Neural cell (in vitro differentiated cells): ENCODE results near the gene MTMR12. TPM values are rescaled to one million over a fixed set of nuclear protein-coding genes. Genes with fewer than 3 reads are reported as not detected.

Experiments
- H2AFZ ChIP-seq: fragments of 200-600, 300-800 bp; sonication (generic), shearing (Covaris generic); 2 replicates; pipeline ENCODE4 v1.6.0; 2014; ENCODE audit warnings: low read depth, mild to moderate bottlenecking, antibody characterized with exemption, low read length, moderate library complexity
- H3F3A ChIP-seq: fragments of 200-600 bp; shearing (Covaris generic); 2 replicates; pipeline ENCODE4 v1.6.1; 2016; ENCODE audit warnings: mild to moderate bottlenecking, moderate library complexity, mixed read lengths, antibody characterized with exemption, low read length; ENCODE audit not compliant: insufficient read depth, poor library complexity, severe bottlenecking
- H3K27ac ChIP-seq: fragments of 200-600, 300-800 bp; sonication (generic), shearing (Covaris generic); 2 replicates; pipeline ENCODE4 v1.5.1; 2014; ENCODE audit warnings: mild to moderate bottlenecking, low read length, moderate library complexity
- H3K27me3 ChIP-seq: fragments of 300-800, 200-600 bp; sonication (generic), shearing (Covaris generic); 2 replicates; pipeline ENCODE4 v1.6.0; 2014; ENCODE audit warnings: mild to moderate bottlenecking, low read depth, low read length, moderate library complexity; ENCODE audit not compliant: insufficient read depth
- H3K36me3 ChIP-seq: fragments of 300-800, 200-600 bp; sonication (generic), shearing (Covaris generic); 2 replicates; pipeline ENCODE4 v1.5.1; 2014; ENCODE audit warnings: mild to moderate bottlenecking, antibody characterized with exemption, low read length, moderate library complexity; ENCODE audit not compliant: insufficient read depth
- H3K4me2 ChIP-seq: fragments of 300-800, 200-600 bp; sonication (generic), shearing (Covaris generic); 2 replicates; pipeline ENCODE4 v1.6.0; 2014; ENCODE audit warnings: mild to moderate bottlenecking, low read length
- H3K4me3 ChIP-seq: fragments of 300-800, 200-600 bp; sonication (generic), shearing (Covaris generic); 2 replicates; pipeline ENCODE4 v1.5.1; 2014; ENCODE audit warnings: mild to moderate bottlenecking, low read length, moderate library complexity
- H3K79me2 ChIP-seq: fragments of 200-600 bp; shearing (Covaris generic); replicated peaks from 2 replicates; pipeline ENCODE4 v1.6.0; 2014; ENCODE audit warnings: mild to moderate bottlenecking, low read length, moderate library complexity; ENCODE audit not compliant: insufficient read depth
- H3K9ac ChIP-seq: fragments of 300-800, 200-600 bp; sonication (generic), shearing (Covaris generic); 2 replicates; pipeline ENCODE4 v1.6.1; 2016; ENCODE audit warnings: mild to moderate bottlenecking, low read length, mixed read lengths
- H3K9me2 ChIP-seq: fragments of 200-600 bp; shearing (Covaris generic); 2 replicates; pipeline ENCODE4 v1.6.1; 2016; ENCODE audit warnings: mild to moderate bottlenecking, low read length, mixed read lengths; ENCODE audit not compliant: insufficient read depth
- H3K9me3 ChIP-seq: fragments of 200-600, 300-800 bp; sonication (generic), shearing (Covaris generic); 2 replicates; pipeline ENCODE4 v1.6.1; 2016; ENCODE audit warnings: mild to moderate bottlenecking, mixed run types, low read length, moderate library complexity, mixed read lengths
- H4K20me1 ChIP-seq: fragments of 200-600 bp; shearing (Covaris generic); 2 replicates; pipeline ENCODE4 v1.6.1; 2016; ENCODE audit warnings: mild to moderate bottlenecking, mixed run types; ENCODE audit not compliant: insufficient read depth
- EP300 ChIP-seq: fragments of 450-650 bp; conservative IDR thresholded peaks from 2 replicates; pipeline ENCODE4 v1.6.1; 2014; ENCODE audit warnings: antibody characterized with exemption, mild to moderate bottlenecking, moderate library complexity; ENCODE audit not compliant: poor library complexity, severe bottlenecking
- EZH2 ChIP-seq: fragments of 200-600, 300-800 bp; shearing (Covaris generic), sonication (generic); IDR thresholded peaks from 2 replicates; pipeline ENCODE4 v1.6.1; 2014; ENCODE audit warnings: antibody characterized with exemption, low read length, borderline replicate concordance, mild to moderate bottlenecking; ENCODE audit not compliant: insufficient read depth, poor library complexity, severe bottlenecking
- MXI1 ChIP-seq: fragments of 450-650 bp; conservative IDR thresholded peaks from 2 replicates; pipeline ENCODE4 v1.6.1; 2014; ENCODE audit warnings: antibody characterized with exemption, mild to moderate bottlenecking; ENCODE audit not compliant: poor library complexity, severe bottlenecking
- POLR2AphosphoS5 ChIP-seq: IDR thresholded peaks from 2 replicates; pipeline ENCODE4 v1.6.1; 2012
- RAD21 ChIP-seq: fragments of 450-650 bp; conservative IDR thresholded peaks from 2 replicates; pipeline ENCODE4 v1.6.1; 2014; ENCODE audit warnings: antibody characterized with exemption, mild to moderate bottlenecking, moderate library complexity
- SMC3 ChIP-seq: fragments of 450-650 bp; conservative IDR thresholded peaks from 2 replicates; pipeline ENCODE4 v1.6.1; 2014; ENCODE audit warnings: antibody characterized with exemption, mild to moderate bottlenecking, moderate library complexity; ENCODE audit not compliant: poor library complexity
- TAF1 ChIP-seq: IDR thresholded peaks from 2 replicates; pipeline ENCODE4 v1.6.1; 2012; ENCODE audit warnings: low read depth
- polyA plus RNA-seq: library from polyadenylated mRNA; depleted of rRNA; stranded (reverse); fragments of >200 nt; gene quantifications from 2 replicates; pipeline ENCODE4 v1.2.3, GENCODE V29; 2014
- TF ChIP-seq, protein P1 (sequence below): IDR thresholded peaks from 2 replicates; pipeline ENCODE4 v1.6.1; 2012; ENCODE audit warnings: borderline replicate concordance
- TF ChIP-seq, protein P2 (sequence below): fragments of 450-650 bp; IDR thresholded peaks from 2 replicates; pipeline ENCODE4 v1.5.1; 2014; ENCODE audit warnings: antibody characterized with exemption, mild to moderate bottlenecking, moderate library complexity; ENCODE audit not compliant: poor library complexity, severe bottlenecking

The MTMR12 gene
- polyA plus RNA-seq, 1 donor from 2014 or later: 13.5 TPM

DNA sequence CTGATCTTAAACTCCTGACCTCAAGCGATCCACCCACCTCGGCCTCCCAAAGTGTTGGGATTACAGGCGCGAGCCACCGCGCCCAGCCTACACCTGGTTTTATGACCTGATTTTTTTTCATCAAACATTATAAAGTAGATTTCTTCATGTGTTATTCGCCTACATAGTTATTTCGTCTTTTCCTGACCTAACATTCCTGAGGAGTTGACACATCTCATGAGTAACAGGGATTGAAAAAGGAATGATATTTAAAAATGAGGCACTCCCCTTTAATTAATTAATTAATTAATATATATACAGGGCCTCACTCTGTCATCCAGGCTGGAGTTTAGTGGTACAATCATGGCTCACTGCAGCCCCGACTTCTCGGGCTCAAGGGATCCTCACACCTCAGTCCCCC, 20.2 kb upstream of the MTMR12 start:
- no peak overlapping the region for H3K4me3 ChIP-seq
- H4K20me1 ChIP-seq: no peaks in the 10 kb centered on the region
- no peaks in the 10 kb centered on the region for H3F3A ChIP-seq
- H3K9me3 ChIP-seq: no peaks in the 10 kb centered on the region
- H3K27me3 ChIP-seq: no peaks in the 10 kb centered on the region
- TF ChIP-seq, protein P1, sequence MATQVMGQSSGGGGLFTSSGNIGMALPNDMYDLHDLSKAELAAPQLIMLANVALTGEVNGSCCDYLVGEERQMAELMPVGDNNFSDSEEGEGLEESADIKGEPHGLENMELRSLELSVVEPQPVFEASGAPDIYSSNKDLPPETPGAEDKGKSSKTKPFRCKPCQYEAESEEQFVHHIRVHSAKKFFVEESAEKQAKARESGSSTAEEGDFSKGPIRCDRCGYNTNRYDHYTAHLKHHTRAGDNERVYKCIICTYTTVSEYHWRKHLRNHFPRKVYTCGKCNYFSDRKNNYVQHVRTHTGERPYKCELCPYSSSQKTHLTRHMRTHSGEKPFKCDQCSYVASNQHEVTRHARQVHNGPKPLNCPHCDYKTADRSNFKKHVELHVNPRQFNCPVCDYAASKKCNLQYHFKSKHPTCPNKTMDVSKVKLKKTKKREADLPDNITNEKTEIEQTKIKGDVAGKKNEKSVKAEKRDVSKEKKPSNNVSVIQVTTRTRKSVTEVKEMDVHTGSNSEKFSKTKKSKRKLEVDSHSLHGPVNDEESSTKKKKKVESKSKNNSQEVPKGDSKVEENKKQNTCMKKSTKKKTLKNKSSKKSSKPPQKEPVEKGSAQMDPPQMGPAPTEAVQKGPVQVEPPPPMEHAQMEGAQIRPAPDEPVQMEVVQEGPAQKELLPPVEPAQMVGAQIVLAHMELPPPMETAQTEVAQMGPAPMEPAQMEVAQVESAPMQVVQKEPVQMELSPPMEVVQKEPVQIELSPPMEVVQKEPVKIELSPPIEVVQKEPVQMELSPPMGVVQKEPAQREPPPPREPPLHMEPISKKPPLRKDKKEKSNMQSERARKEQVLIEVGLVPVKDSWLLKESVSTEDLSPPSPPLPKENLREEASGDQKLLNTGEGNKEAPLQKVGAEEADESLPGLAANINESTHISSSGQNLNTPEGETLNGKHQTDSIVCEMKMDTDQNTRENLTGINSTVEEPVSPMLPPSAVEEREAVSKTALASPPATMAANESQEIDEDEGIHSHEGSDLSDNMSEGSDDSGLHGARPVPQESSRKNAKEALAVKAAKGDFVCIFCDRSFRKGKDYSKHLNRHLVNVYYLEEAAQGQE: no peak
- TF ChIP-seq EP300 (no peak), RAD21 (no peak), SMC3 (no peak), TAF1 (no peak), EZH2 (no peak), POLR2AphosphoS5 (no peak)
- TF ChIP-seq, protein P2, sequence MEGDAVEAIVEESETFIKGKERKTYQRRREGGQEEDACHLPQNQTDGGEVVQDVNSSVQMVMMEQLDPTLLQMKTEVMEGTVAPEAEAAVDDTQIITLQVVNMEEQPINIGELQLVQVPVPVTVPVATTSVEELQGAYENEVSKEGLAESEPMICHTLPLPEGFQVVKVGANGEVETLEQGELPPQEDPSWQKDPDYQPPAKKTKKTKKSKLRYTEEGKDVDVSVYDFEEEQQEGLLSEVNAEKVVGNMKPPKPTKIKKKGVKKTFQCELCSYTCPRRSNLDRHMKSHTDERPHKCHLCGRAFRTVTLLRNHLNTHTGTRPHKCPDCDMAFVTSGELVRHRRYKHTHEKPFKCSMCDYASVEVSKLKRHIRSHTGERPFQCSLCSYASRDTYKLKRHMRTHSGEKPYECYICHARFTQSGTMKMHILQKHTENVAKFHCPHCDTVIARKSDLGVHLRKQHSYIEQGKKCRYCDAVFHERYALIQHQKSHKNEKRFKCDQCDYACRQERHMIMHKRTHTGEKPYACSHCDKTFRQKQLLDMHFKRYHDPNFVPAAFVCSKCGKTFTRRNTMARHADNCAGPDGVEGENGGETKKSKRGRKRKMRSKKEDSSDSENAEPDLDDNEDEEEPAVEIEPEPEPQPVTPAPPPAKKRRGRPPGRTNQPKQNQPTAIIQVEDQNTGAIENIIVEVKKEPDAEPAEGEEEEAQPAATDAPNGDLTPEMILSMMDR: no peak
- H2AFZ ChIP-seq: no peak overlapping the region
- no peak overlapping the region for H3K9ac ChIP-seq
- H3K9me2 ChIP-seq: no peaks in the 10 kb centered on the region
- no peak overlapping the region for H3K27ac ChIP-seq
- H3K79me2 ChIP-seq: no peaks in the 10 kb centered on the region
- H3K36me3 ChIP-seq: no peaks in the 10 kb centered on the region
- H3K4me2 ChIP-seq: no peak overlapping the region

DNA sequence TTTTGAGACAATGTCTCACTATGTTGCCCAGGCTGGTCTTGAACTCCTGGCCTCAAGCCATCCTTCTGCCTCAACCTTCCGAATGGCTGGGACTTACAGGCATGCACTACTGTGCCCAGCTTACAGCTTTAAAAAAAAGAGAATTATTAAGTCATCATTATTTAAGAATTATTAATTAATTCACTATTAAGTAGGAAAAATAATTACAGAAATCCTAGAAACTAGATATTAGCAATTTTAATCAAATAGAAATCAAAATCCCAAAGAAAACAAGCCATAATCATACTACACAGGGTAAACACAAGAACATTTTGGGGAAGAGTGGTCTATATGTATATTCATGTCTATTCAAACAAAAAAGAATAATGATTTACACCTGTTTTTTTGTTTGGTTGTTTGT, 19.6 kb upstream of the MTMR12 start:
- no peak for TF ChIP-seq EZH2
- TF ChIP-seq, protein P2: no peak
- no peak for TF ChIP-seq EP300
- TF ChIP-seq TAF1: no peak
- TF ChIP-seq, protein P1: no peak
- no peak for TF ChIP-seq RAD21
- TF ChIP-seq MXI1: no peak
- no peak for TF ChIP-seq POLR2AphosphoS5
- TF ChIP-seq SMC3: no peak

More for the DNA sequence above, 19.6 kb upstream of the MTMR12 start:
- H3K36me3 ChIP-seq: no peaks in the 10 kb centered on the region
- no peak overlapping the region for H3K27ac ChIP-seq
- no peak overlapping the region for H3K4me2 ChIP-seq
- no peaks in the 10 kb centered on the region for H3K9me3 ChIP-seq
- H3K79me2 ChIP-seq: no peaks in the 10 kb centered on the region
- H3K9me2 ChIP-seq: no peaks in the 10 kb centered on the region
- H3K9ac ChIP-seq: no peak overlapping the region
- no peaks in the 10 kb centered on the region for H4K20me1 ChIP-seq
- no peak overlapping the region for H2AFZ ChIP-seq
- no peaks in the 10 kb centered on the region for H3F3A ChIP-seq
- H3K27me3 ChIP-seq: no peaks in the 10 kb centered on the region
- no peak overlapping the region for H3K4me3 ChIP-seq
